Smooth muscle cell (in vitro differentiated cells): ENCODE measurements around the gene BNIP3. TPM values are rescaled to one million over a fixed set of nuclear protein-coding genes. Genes with fewer than 3 reads are reported as not detected.

Experiments used
- DNase-seq: peaks from one replicate; lab custom pipeline; 2025; ENCODE audit not compliant: unreplicated experiment; lab: John Stamatoyannopoulos, UW
- H2AFZ ChIP-seq: fragments of 200-600 bp; sonication (generic); 2 replicates; pipeline ENCODE4 v1.6.0; 2016; ENCODE audit warnings: antibody characterized with exemption, low read depth, mild to moderate bottlenecking
- H3F3A ChIP-seq: fragments of 200-600 bp; sonication (generic); 2 replicates; pipeline ENCODE4 v1.6.0; 2017; ENCODE audit warnings: antibody characterized with exemption, low read depth
- H3K27ac ChIP-seq: fragments of 200-600 bp; sonication (generic); 2 replicates; pipeline ENCODE4 v1.5.1; 2016; ENCODE audit warnings: low read depth, mild to moderate bottlenecking
- H3K27me3 ChIP-seq: fragments of 200-600 bp; sonication (generic); 2 replicates; pipeline ENCODE4 v1.6.1; 2016; ENCODE audit warnings: low read depth, mild to moderate bottlenecking
- H3K36me3 ChIP-seq: fragments of 200-600 bp; sonication (generic); 2 replicates; pipeline ENCODE4 v1.5.1; 2016; ENCODE audit warnings: low read depth
- H3K4me1 ChIP-seq: fragments of 200-600 bp; sonication (generic); 2 replicates; pipeline ENCODE4 v1.5.1; 2016; ENCODE audit warnings: low read depth
- H3K4me2 ChIP-seq: fragments of 200-600 bp; sonication (generic); 2 replicates; pipeline ENCODE4 v1.6.0; 2016; ENCODE audit warnings: mild to moderate bottlenecking
- H3K4me3 ChIP-seq: fragments of 200-600 bp; sonication (generic); 2 replicates; pipeline ENCODE4 v1.5.1; 2016; ENCODE audit warnings: mild to moderate bottlenecking
- H3K79me2 ChIP-seq: fragments of 200-600 bp; sonication (generic); 2 replicates; pipeline ENCODE4 v1.6.0; 2016; ENCODE audit warnings: low read depth, mild to moderate bottlenecking
- H3K9ac ChIP-seq: fragments of 200-600 bp; sonication (generic); 2 replicates; pipeline ENCODE4 v1.6.0; 2016; ENCODE audit warnings: low read depth
- H3K9me3 ChIP-seq: fragments of 200-600 bp; sonication (generic); replicated peaks from 2 replicates; pipeline ENCODE4 v1.5.1; 2016; ENCODE audit warnings: low read depth
- H4K20me1 ChIP-seq: fragments of 200-600 bp; sonication (generic); 2 replicates; pipeline ENCODE4 v1.6.0; 2016; ENCODE audit warnings: low read depth
- CTCF ChIP-seq: fragments of 200-600 bp; sonication (generic); IDR thresholded peaks from 2 replicates; pipeline ENCODE4 v1.5.1; 2017; ENCODE audit warnings: borderline replicate concordance, mild to moderate bottlenecking, antibody characterized with exemption; ENCODE audit not compliant: insufficient read depth, poor library complexity, severe bottlenecking
- WGBS: methylation state at CpG from one replicate; pipeline ENCODE4 v1.1.7; 2016; ENCODE audit warnings: low lambda C conversion rate; 5-methylcytosine and 5-hydroxymethylcytosine counted together
- polyA plus RNA-seq: library from polyadenylated mRNA; unstranded; fragments of >200 nt; fragmentation: Nextera tagmentation; extraction: Ambion mirVana; gene quantifications from 2 replicates; pipeline ENCODE4 v1.2.1, GENCODE V29; 2016
- total RNA-seq: library from RNA; depleted of rRNA; stranded (reverse); fragments of >200 nt; gene quantifications from 2 replicates; pipeline ENCODE4 v1.2.3, GENCODE V29; 2014

The BNIP3 gene
- total and polyA plus RNA-seq, 2 experiments from 2014 or later, result 213 to 292 TPM

- Histone ChIP-seq H3K27ac (no peak overlapping the region), H2AFZ (no peak overlapping the region), H3K79me2 (peaks cover 5% of the 10 kb centered on the region), H3K4me1 (no peaks in the 10 kb centered on the region), H3F3A (peaks cover 9% of the 10 kb centered on the region), H3K4me3 (no peak overlapping the region), H3K36me3 (peaks cover 8% of the 10 kb centered on the region), H3K4me2 (peak overlapping the region; percentile 17), H3K9me3 (no peaks in the 10 kb centered on the region), H3K9ac (no peak overlapping the region), H4K20me1 (peaks cover 60% of the 10 kb centered on the region), H3K27me3 (no peaks in the 10 kb centered on the region)
- WGBS, result 98% methylated on average over 6 of the region's 6 CpGs
- no peak for DNase-seq
- TF ChIP-seq CTCF, result no peak
Measured at GRCh38 chr10:131948501-131948900, 33.2 kb downstream of the BNIP3 start.

GRCh38 chr10:131947631-131948347 is 33.9 kb downstream of the BNIP3 start:
- peaks cover 5% of the 10 kb centered on the region for H3K79me2 ChIP-seq
- H3K4me2 ChIP-seq, result peak overlapping the region; percentile 17
- H3K27me3 ChIP-seq, result no peaks in the 10 kb centered on the region
- no peaks in the 10 kb centered on the region for H3K4me1 ChIP-seq
- H3K9me3 ChIP-seq, result no peaks in the 10 kb centered on the region
- peaks cover 9% of the 10 kb centered on the region for H3F3A ChIP-seq
- no peak overlapping the region for H2AFZ ChIP-seq
- peak overlapping the region; percentile 41 for H3K27ac ChIP-seq
- peaks cover 8% of the 10 kb centered on the region for H3K36me3 ChIP-seq
- H4K20me1 ChIP-seq, result peaks cover 67% of the 10 kb centered on the region
- WGBS, result 76% methylated on average over 18 of the region's 18 CpGs
- TF ChIP-seq CTCF, result no peak
- no peak overlapping the region for H3K9ac ChIP-seq
- no peak overlapping the region for H3K4me3 ChIP-seq
- no peak for DNase-seq

- no peaks in the 10 kb centered on the region for H3K27me3 ChIP-seq
- H3K36me3 ChIP-seq, result peaks cover 8% of the 10 kb centered on the region
- DNase-seq, result no peak
- peaks cover 5% of the 10 kb centered on the region for H3K79me2 ChIP-seq
- H4K20me1 ChIP-seq, result peaks cover 75% of the 10 kb centered on the region
- no peak overlapping the region for H3K4me3 ChIP-seq
- H3K4me2 ChIP-seq, result no peak overlapping the region
- H3K9me3 ChIP-seq, result no peaks in the 10 kb centered on the region
- no peaks in the 10 kb centered on the region for H3K4me1 ChIP-seq
- H3F3A ChIP-seq, result peaks cover 9% of the 10 kb centered on the region
- H2AFZ ChIP-seq, result no peak overlapping the region
- H3K27ac ChIP-seq, result peak overlapping the region; percentile 42
- no peak overlapping the region for H3K9ac ChIP-seq
- 98% methylated on average over 14 of the region's 14 CpGs for WGBS
- no peak for TF ChIP-seq CTCF
Measured at GRCh38 chr10:131946880-131947279, 34.8 kb downstream of the BNIP3 start.

GRCh38 chr10:131946321-131946751 is 35.4 kb downstream of the BNIP3 start:
- no peak for TF ChIP-seq CTCF
- H3K27ac ChIP-seq, result peak overlapping the region; percentile 42
- H3K27me3 ChIP-seq, result no peaks in the 10 kb centered on the region
- H3K4me2 ChIP-seq, result no peak overlapping the region
- H3K4me3 ChIP-seq, result no peak overlapping the region
- H4K20me1 ChIP-seq, result peaks cover 70% of the 10 kb centered on the region
- H3F3A ChIP-seq, result peaks cover 9% of the 10 kb centered on the region
- H2AFZ ChIP-seq, result no peak overlapping the region
- peaks cover 4% of the 10 kb centered on the region for H3K79me2 ChIP-seq
- H3K4me1 ChIP-seq, result no peaks in the 10 kb centered on the region
- WGBS, result 66% methylated on average over 14 of the region's 14 CpGs
- no peak overlapping the region for H3K9ac ChIP-seq
- DNase-seq, result no peak
- no peaks in the 10 kb centered on the region for H3K9me3 ChIP-seq
- peaks cover 8% of the 10 kb centered on the region for H3K36me3 ChIP-seq
